PC-3 (cell line): ENCODE measurements around the gene AKAP13. TPM values are rescaled to one million over a fixed set of nuclear protein-coding genes. Genes with fewer than 3 reads are reported as not detected.

Experiments
- ATAC-seq: fragments of 200-7000 bp; cut with Tn5 transposase; 2 replicates; pipeline ENCODE4 v1.9.1; 2020; ENCODE audit warnings: mild to moderate bottlenecking, moderate library complexity
- BruUV-seq: library from RNA; stranded (reverse); fragments of 400-500 nt; replicated peaks from 2 replicates; lab custom pipeline; 2021; lab: Mats Ljungman, UMichigan
- CTCF ChIA-PET: fragments of 300-600 bp; sonication (Branson Sonifier 250); formaldehyde crosslinking; loops from one replicate; lab custom pipeline; 2022; ENCODE audit warnings: antibody characterized with exemption; lab: Charles Lee
- POLR2A ChIA-PET: fragments of 300-600 bp; sonication (Branson Sonifier 250); formaldehyde crosslinking; loops from one replicate; lab custom pipeline; 2022; ENCODE audit warnings: antibody characterized with exemption; ENCODE audit not compliant: unreplicated experiment; lab: Charles Lee
- DNase-seq: peaks from one replicate; pipeline ENCODE4 v3.0.0-alpha.2; 2015
- H2AFZ ChIP-seq: fragments of 300-600 bp; sonication (generic); 2 replicates; pipeline ENCODE4 v1.6.0; 2016; ENCODE audit warnings: antibody characterized with exemption, low read length
- H3F3A ChIP-seq: fragments of 300-600 bp; sonication (generic); one replicate; pipeline ENCODE4 v1.6.0; 2017; ENCODE audit warnings: antibody characterized with exemption, low read length, control low read depth, mild to moderate bottlenecking; ENCODE audit not compliant: unreplicated experiment
- H3K27ac ChIP-seq: fragments of 300-600 bp; sonication (generic); 2 replicates; pipeline ENCODE4 v1.5.1; 2016; ENCODE audit warnings: mild to moderate bottlenecking, low read length
- H3K27me3 ChIP-seq: fragments of 300-600 bp; sonication (generic); 2 replicates; pipeline ENCODE4 v1.6.1; 2016; ENCODE audit warnings: low read length, mixed read lengths
- H3K36me3 ChIP-seq: fragments of 300-600 bp; sonication (generic); 2 replicates; pipeline ENCODE4 v1.6.1; 2016; ENCODE audit warnings: low read depth, mixed run types, low read length, mixed read lengths
- H3K4me1 ChIP-seq: fragments of 300-600 bp; sonication (generic); 2 replicates; pipeline ENCODE4 v1.5.1; 2016; ENCODE audit warnings: low read length; ENCODE audit not compliant: insufficient read depth
- H3K4me2 ChIP-seq: fragments of 300-600 bp; sonication (generic); 2 replicates; pipeline ENCODE4 v1.6.0; 2016; ENCODE audit warnings: low read length
- H3K4me3 ChIP-seq: fragments of 300-600 bp; sonication (generic); 2 replicates; pipeline ENCODE4 v1.5.1; 2016; ENCODE audit warnings: mild to moderate bottlenecking, low read length, mixed read lengths
- H3K79me2 ChIP-seq: fragments of 300-600 bp; sonication (generic); 2 replicates; pipeline ENCODE4 v1.6.1; 2017; ENCODE audit warnings: low read length, mixed read lengths
- H3K9ac ChIP-seq: fragments of 300-600 bp; sonication (generic); 2 replicates; pipeline ENCODE4 v1.6.0; 2016; ENCODE audit warnings: mild to moderate bottlenecking, low read length
- H3K9me2 ChIP-seq: fragments of 300-600 bp; sonication (generic); replicated peaks from 2 replicates; pipeline ENCODE4 v1.6.1; 2016; ENCODE audit warnings: mixed run types, low read length, mixed read lengths
- H3K9me3 ChIP-seq: fragments of 300-600 bp; sonication (generic); 2 replicates; pipeline ENCODE4 v1.6.1; 2016; ENCODE audit warnings: low read length, mixed read lengths
- H4K20me1 ChIP-seq: fragments of 300-600 bp; sonication (generic); 2 replicates; pipeline ENCODE4 v1.6.1; 2016; ENCODE audit warnings: low read length, mixed read lengths
- CTCF ChIP-seq: fragments of 300-600 bp; sonication (generic); conservative IDR thresholded peaks from 2 replicates; pipeline ENCODE4 v1.5.1; 2017; ENCODE audit warnings: antibody characterized with exemption, low read depth, mild to moderate bottlenecking, low read length
- EZH2 ChIP-seq: fragments of 300-600 bp; sonication (generic); IDR thresholded peaks from one replicate; pipeline ENCODE4 v1.6.1; 2017; ENCODE audit warnings: antibody characterized with exemption, mild to moderate bottlenecking, low read length; ENCODE audit not compliant: unreplicated experiment
- EZH2phosphoT487 ChIP-seq: fragments of 300-600 bp; sonication (generic); IDR thresholded peaks from 2 replicates; pipeline ENCODE4 v1.6.1; 2018; ENCODE audit warnings: mild to moderate bottlenecking, antibody characterized with exemption, low read length, borderline replicate concordance
- intact Hi-C: fragments of 100-400 bp; cut with micrococcal nuclease; formaldehyde crosslinking; loops from 2 replicates; pipeline ENCODE4 v1.9.0; 2023
- total RNA-seq: library from RNA; depleted of rRNA; stranded (reverse); fragments of >200 nt; gene quantifications from 2 replicates; pipeline ENCODE4 v1.2.3, GENCODE V29; 2014

The AKAP13 gene
- total RNA-seq, 1 experiment from 2014 or later, result 36.8 TPM

DNA sequence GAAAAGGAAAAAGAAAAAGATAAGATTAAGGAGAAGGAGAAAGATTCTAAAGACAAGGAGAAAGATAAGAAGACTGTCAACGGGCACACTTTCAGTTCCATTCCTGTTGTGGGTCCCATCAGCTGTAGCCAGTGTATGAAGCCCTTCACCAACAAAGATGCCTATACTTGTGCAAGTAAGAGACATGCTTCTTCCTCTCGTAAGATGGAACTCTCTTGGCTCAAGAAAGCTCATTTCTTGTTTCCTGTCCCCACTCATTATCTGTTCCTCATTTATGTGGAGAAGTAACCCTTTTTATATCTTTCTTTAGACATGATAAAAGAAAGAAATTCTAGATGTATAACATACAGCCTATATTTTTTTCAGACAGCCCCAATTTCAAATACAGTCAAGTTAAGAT lies 312.9 kb downstream of the AKAP13 start:
- H3F3A ChIP-seq, result no peaks in the 10 kb centered on the region
- DNase-seq (no peak), ATAC-seq (no peak)
- H3K36me3 ChIP-seq, result peaks cover 4% of the 10 kb centered on the region; the same call in 1 of the 2 replicates
- H3K27ac ChIP-seq, result no peak overlapping the region
- H3K4me2 ChIP-seq, result no peak overlapping the region
- no peak overlapping the region for H2AFZ ChIP-seq
- H3K9ac ChIP-seq, result no peak overlapping the region
- no peaks in the 10 kb centered on the region for H3K9me3 ChIP-seq
- H3K4me1 ChIP-seq, result no peaks in the 10 kb centered on the region
- no peaks in the 10 kb centered on the region for H3K79me2 ChIP-seq
- TF ChIP-seq EZH2 (no peak), EZH2phosphoT487 (no peak), CTCF (no peak)
- no TSS peak for BruUV-seq
- no peaks in the 10 kb centered on the region for H3K9me2 ChIP-seq
- ChIA-PET POLR2A (no interaction called here), CTCF (no interaction called here)
- no peaks in the 10 kb centered on the region for H3K27me3 ChIP-seq
- H3K4me3 ChIP-seq, result no peak overlapping the region
- intact Hi-C loops, result no loop called here
- H4K20me1 ChIP-seq, result no peaks in the 10 kb centered on the region

- no peak for ATAC-seq
- CTCF ChIA-PET, result no interaction called here
- H4K20me1 ChIP-seq, result no peaks in the 10 kb centered on the region
- TF ChIP-seq CTCF, result no peak
- TF ChIP-seq EZH2phosphoT487, result no peak
- TF ChIP-seq EZH2, result no peak
- H3F3A ChIP-seq, result no peaks in the 10 kb centered on the region
- no peaks in the 10 kb centered on the region for H3K9me2 ChIP-seq
- no peak overlapping the region for H3K4me2 ChIP-seq
- no peaks in the 10 kb centered on the region for H3K4me1 ChIP-seq
- no TSS peak for BruUV-seq
- POLR2A ChIA-PET, result no interaction called here
- H3K27ac ChIP-seq, result no peak overlapping the region
- H3K9me3 ChIP-seq, result no peaks in the 10 kb centered on the region
- intact Hi-C loops, result no loop called here
- H3K36me3 ChIP-seq, result peaks cover 4% of the 10 kb centered on the region; the same call in 1 of the 2 replicates
- H3K27me3 ChIP-seq, result no peaks in the 10 kb centered on the region
- H3K9ac ChIP-seq, result no peak overlapping the region
- H2AFZ ChIP-seq, result no peak overlapping the region
- no peak overlapping the region for H3K4me3 ChIP-seq
- H3K79me2 ChIP-seq, result no peaks in the 10 kb centered on the region
- DNase-seq, result no peak
Measured at GRCh38 chr15:85694091-85694490, 313.7 kb downstream of the AKAP13 start.

DNA sequence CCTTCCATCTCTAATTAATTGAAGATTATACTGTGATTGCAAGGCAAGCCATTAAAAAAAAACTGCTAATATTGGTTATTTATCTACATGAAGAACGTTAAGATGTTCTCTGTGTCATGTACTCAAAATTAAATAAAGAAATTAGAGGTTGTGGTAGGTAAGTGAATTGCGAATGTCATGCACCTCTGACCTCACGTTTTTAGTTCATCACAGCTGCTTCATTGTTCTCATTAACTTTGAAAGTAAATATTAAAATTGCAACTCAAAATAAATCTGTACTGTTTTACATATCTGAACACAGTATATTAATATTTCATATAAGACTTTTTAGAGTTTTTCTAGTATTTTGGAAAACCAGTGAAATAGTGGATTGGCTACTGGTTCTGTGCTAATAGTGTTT lies 320.4 kb downstream of the AKAP13 start:
- no peak overlapping the region for H3K27ac ChIP-seq
- DNase-seq, result no peak
- BruUV-seq, result no TSS peak
- H3K4me2 ChIP-seq, result no peak overlapping the region
- no peaks in the 10 kb centered on the region for H3K9me2 ChIP-seq
- no peak for ATAC-seq
- H3K9ac ChIP-seq, result no peak overlapping the region
- CTCF ChIA-PET, result no interaction called here
- POLR2A ChIA-PET, result no interaction called here
- no peaks in the 10 kb centered on the region for H3F3A ChIP-seq
- no peak overlapping the region for H2AFZ ChIP-seq
- H3K27me3 ChIP-seq, result no peaks in the 10 kb centered on the region
- H3K79me2 ChIP-seq, result no peaks in the 10 kb centered on the region
- no peak overlapping the region for H3K4me3 ChIP-seq
- H3K9me3 ChIP-seq, result no peaks in the 10 kb centered on the region
- no peaks in the 10 kb centered on the region for H3K4me1 ChIP-seq
- TF ChIP-seq EZH2phosphoT487 (no peak), EZH2 (no peak), CTCF (no peak)
- no peaks in the 10 kb centered on the region for H4K20me1 ChIP-seq
- no peaks in the 10 kb centered on the region for H3K36me3 ChIP-seq
- intact Hi-C loops, result no loop called here
